PFSK-1 (cell line): ENCODE data around the gene ZBED4.

Source experiments
- FOXP2 ChIP-seq: optimal IDR thresholded peaks from 2 replicates; pipeline ENCODE3; 2011; ENCODE audit warnings: borderline replicate concordance, control low read depth, inconsistent platforms; ENCODE audit not compliant: insufficient read depth; ENCODE audit errors: extremely low read length, extremely low read depth
- POLR2AphosphoS5 ChIP-seq: IDR thresholded peaks from 2 replicates; pipeline ENCODE4 v1.6.1; 2012; ENCODE audit warnings: low read depth, mild to moderate bottlenecking, control low read depth, low read length, moderate library complexity
- SIN3A ChIP-seq: IDR thresholded peaks from 2 replicates; pipeline ENCODE4 v1.6.1; 2012; ENCODE audit warnings: mild to moderate bottlenecking, low read length, moderate library complexity, borderline replicate concordance; ENCODE audit not compliant: insufficient read depth
- TAF1 ChIP-seq: IDR thresholded peaks from 2 replicates; pipeline ENCODE4 v1.6.1; 2012; ENCODE audit warnings: low read length, control low read depth, borderline replicate concordance; ENCODE audit not compliant: insufficient read depth
- TF ChIP-seq, protein P1 (sequence below), 2 experiments: IDR thresholded peaks; 2 replicates each; pipeline versions ENCODE4 v1.6.1 to v1.8.0; 2011 to 2012; ENCODE audit warnings: low read depth in 2 of 2, low read length in 2 of 2, control low read depth in 1 of 2, inconsistent platforms in 1 of 2, mild to moderate bottlenecking in 1 of 2, moderate library complexity in 1 of 2; ENCODE audit not compliant: insufficient read depth in 1 of 2

The ZBED4 gene

DNA sequence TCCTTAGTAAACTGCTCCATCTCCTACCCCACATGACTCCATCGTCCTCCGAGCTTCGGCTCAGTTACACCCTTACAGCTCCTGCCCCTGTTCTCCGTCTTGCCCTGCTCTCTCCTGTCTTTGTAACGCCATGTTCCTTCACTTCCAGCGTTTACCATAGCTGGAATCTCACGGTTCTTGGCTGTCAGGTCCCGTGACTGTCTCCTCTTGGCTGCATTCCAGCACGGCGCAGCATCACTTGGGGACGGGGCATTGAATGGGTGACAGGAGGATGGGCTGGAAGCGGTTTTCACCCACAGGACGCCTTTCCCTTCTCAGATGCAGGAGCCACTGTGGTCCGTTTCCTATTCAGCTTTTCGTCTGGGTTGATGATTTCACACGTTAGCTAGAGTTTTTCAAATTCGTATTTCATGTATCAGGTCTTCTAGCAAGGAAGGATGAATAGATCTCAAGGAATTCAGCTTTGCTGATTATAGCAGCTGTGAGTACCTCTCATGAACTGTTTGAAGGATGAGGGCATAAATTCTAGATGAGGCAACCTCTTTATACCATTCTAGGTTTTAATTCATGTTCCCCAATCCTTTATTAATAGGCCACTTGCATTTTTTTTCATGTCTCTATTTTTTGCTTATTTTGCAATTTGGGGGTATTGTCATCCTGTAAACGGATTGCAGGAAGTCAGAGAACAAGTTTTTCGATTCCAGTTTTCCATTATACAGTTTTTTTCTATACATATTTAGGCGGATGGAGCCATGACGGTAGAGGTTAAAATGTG is 29.1 kb downstream of the ZBED4 start:
- TF ChIP-seq, protein P1, sequence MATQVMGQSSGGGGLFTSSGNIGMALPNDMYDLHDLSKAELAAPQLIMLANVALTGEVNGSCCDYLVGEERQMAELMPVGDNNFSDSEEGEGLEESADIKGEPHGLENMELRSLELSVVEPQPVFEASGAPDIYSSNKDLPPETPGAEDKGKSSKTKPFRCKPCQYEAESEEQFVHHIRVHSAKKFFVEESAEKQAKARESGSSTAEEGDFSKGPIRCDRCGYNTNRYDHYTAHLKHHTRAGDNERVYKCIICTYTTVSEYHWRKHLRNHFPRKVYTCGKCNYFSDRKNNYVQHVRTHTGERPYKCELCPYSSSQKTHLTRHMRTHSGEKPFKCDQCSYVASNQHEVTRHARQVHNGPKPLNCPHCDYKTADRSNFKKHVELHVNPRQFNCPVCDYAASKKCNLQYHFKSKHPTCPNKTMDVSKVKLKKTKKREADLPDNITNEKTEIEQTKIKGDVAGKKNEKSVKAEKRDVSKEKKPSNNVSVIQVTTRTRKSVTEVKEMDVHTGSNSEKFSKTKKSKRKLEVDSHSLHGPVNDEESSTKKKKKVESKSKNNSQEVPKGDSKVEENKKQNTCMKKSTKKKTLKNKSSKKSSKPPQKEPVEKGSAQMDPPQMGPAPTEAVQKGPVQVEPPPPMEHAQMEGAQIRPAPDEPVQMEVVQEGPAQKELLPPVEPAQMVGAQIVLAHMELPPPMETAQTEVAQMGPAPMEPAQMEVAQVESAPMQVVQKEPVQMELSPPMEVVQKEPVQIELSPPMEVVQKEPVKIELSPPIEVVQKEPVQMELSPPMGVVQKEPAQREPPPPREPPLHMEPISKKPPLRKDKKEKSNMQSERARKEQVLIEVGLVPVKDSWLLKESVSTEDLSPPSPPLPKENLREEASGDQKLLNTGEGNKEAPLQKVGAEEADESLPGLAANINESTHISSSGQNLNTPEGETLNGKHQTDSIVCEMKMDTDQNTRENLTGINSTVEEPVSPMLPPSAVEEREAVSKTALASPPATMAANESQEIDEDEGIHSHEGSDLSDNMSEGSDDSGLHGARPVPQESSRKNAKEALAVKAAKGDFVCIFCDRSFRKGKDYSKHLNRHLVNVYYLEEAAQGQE (IDR thresholded peaks at IDR 0.05; ENCODE audit: insufficient read depth in 1 of 2, low read depth in 2 of 2, low read length in 2 of 2), result no peak
- TF ChIP-seq POLR2AphosphoS5 (no peak), TAF1 (no peak), SIN3A (no peak), FOXP2 (no peak)

- no peak for TF ChIP-seq POLR2AphosphoS5
- TF ChIP-seq SIN3A, result no peak
- TF ChIP-seq, protein P1 (IDR thresholded peaks at IDR 0.05; ENCODE audit: insufficient read depth in 1 of 2, low read depth in 2 of 2, low read length in 2 of 2), result no peak
- no peak for TF ChIP-seq TAF1
- TF ChIP-seq FOXP2, result no peak
Measured at GRCh38 chr22:49883294-49883640, 29.6 kb downstream of the ZBED4 start.

DNA sequence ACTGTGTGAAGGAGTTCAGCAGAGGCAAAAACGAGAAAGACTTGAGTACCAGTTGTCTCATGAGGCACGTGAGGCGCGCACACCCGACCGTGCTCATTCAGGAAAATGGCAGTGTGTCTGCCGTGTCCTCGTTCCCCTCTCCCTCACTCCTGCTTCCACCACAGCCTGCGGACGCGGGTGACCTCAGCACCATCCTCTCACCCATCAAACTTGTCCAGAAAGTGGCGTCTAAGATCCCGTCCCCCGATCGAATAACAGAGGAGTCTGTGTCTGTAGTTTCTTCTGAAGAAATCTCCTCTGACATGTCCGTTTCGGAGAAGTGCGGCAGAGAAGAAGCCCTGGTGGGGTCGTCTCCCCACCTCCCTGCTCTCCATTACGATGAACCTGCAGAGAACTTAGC is 30.4 kb downstream of the ZBED4 start:
- TF ChIP-seq TAF1 (no peak), SIN3A (no peak), POLR2AphosphoS5 (no peak), FOXP2 (no peak)
- TF ChIP-seq, protein P1 (IDR thresholded peaks at IDR 0.05; ENCODE audit: insufficient read depth in 1 of 2, low read depth in 2 of 2, low read length in 2 of 2), result no peak

- TF ChIP-seq TAF1, result no peak
- TF ChIP-seq, protein P1 (IDR thresholded peaks at IDR 0.05; ENCODE audit: insufficient read depth in 1 of 2, low read depth in 2 of 2, low read length in 2 of 2), result no peak
- no peak for TF ChIP-seq SIN3A
- no peak for TF ChIP-seq FOXP2
- no peak for TF ChIP-seq POLR2AphosphoS5
Measured at GRCh38 chr22:49884503-49885260, 31.0 kb downstream of the ZBED4 start.
